ENCODE measurements around the gene FBLN1.

Gene FBLN1

DNA sequence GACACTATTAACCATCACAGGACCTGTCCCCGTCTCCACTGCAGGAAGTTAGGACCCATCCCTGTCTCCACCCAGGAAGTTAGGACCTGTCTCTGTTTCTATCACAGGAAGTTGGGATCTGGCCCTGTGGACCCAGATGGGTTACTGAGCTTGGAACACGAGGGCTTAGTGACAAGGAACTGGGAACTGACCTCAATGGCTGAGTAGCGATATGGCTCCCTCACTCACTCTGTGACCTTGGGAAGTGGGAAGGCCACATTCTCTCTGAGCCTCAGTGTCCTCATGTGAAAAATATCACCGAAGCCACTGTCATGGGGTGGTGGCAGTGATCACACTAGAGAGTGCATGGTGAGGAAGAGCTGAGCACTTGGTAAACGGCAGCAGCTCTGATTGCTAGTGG, 59.4 kb downstream of the FBLN1 start:
- Histone ChIP-seq H3K27me3 (ENCODE audit: insufficient read depth, low read length, poor library complexity, severe bottlenecking) (no peaks in the 10 kb centered on the region), H4K20me1 (ENCODE audit: insufficient read depth, low read length, poor library complexity, severe bottlenecking) (no peaks in the 10 kb centered on the region), H3K9me2 (replicated peaks; ENCODE audit: low read depth, low read length) (no peaks in the 10 kb centered on the region), H3F3A (ENCODE audit: low read depth) (no peaks in the 10 kb centered on the region), H2AFZ (ENCODE audit: low read length) (no peak overlapping the region), H3K4me1 (ENCODE audit: insufficient read depth, low read length, poor library complexity, severe bottlenecking) (no peaks in the 10 kb centered on the region), H3K36me3 (ENCODE audit: insufficient read depth, low read length) (no peaks in the 10 kb centered on the region), H3K4me3 (ENCODE audit: low read length, poor library complexity, severe bottlenecking) (no peak overlapping the region), H3K9ac (ENCODE audit: low read depth, low read length, poor library complexity, severe bottlenecking) (no peak overlapping the region), H3K79me2 (ENCODE audit: insufficient read depth, low read length) (no peaks in the 10 kb centered on the region), H3K9me3 (ENCODE audit: insufficient read depth, low read depth, low read length) (no peaks in the 10 kb centered on the region), H3K4me2 (ENCODE audit: low read depth, low read length, poor library complexity, severe bottlenecking) (no peak overlapping the region)
- TF ChIP-seq, protein P1, sequence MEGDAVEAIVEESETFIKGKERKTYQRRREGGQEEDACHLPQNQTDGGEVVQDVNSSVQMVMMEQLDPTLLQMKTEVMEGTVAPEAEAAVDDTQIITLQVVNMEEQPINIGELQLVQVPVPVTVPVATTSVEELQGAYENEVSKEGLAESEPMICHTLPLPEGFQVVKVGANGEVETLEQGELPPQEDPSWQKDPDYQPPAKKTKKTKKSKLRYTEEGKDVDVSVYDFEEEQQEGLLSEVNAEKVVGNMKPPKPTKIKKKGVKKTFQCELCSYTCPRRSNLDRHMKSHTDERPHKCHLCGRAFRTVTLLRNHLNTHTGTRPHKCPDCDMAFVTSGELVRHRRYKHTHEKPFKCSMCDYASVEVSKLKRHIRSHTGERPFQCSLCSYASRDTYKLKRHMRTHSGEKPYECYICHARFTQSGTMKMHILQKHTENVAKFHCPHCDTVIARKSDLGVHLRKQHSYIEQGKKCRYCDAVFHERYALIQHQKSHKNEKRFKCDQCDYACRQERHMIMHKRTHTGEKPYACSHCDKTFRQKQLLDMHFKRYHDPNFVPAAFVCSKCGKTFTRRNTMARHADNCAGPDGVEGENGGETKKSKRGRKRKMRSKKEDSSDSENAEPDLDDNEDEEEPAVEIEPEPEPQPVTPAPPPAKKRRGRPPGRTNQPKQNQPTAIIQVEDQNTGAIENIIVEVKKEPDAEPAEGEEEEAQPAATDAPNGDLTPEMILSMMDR (conservative IDR thresholded peaks at IDR 0.05; ENCODE audit: low read length) = no peak
- TF ChIP-seq EZH2phosphoT487 (IDR thresholded peaks at IDR 0.05; ENCODE audit: borderline replicate concordance) = no peak

DNA sequence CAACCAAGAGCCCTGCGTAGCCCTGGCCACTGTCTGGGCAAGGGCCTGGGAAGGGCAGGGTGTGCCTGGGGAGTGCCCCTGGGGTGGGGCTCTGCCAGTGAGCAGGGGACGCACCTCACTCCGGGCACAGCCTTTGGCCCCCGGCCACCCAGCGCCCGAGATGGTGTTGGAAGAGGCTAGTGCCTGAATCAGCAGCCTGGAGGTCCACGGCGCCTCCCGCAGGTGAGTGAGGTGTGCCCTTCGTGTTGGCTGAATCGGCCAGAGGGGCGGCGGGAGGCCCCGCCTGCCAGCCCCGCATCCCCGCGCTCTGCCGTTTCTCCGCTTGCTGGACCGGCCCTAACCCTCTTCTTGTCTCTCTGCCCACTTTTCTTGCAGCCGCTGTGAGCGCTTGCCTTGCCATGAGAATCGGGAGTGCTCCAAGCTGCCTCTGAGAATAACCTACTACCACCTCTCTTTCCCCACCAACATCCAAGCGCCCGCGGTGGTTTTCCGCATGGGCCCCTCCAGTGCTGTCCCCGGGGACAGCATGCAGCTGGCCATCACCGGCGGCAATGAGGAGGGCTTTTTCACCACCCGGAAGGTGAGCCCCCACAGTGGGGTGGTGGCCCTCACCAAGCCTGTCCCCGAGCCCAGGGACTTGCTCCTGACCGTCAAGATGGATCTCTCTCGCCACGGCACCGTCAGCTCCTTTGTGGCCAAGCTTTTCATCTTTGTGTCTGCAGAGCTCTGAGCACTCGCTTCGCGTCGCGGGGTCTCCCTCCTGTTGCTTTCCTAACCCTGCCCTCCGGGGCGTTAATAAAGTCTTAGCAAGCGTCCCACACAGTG, 60.1 kb downstream of the FBLN1 start:
- Histone ChIP-seq H3F3A (ENCODE audit: low read depth) (no peaks in the 10 kb centered on the region), H3K27me3 (ENCODE audit: insufficient read depth, low read length, poor library complexity, severe bottlenecking) (no peaks in the 10 kb centered on the region), H3K4me3 (ENCODE audit: low read length, poor library complexity, severe bottlenecking) (no peak overlapping the region), H2AFZ (ENCODE audit: low read length) (no peak overlapping the region), H3K36me3 (ENCODE audit: insufficient read depth, low read length) (no peaks in the 10 kb centered on the region), H4K20me1 (ENCODE audit: insufficient read depth, low read length, poor library complexity, severe bottlenecking) (no peaks in the 10 kb centered on the region), H3K9ac (ENCODE audit: low read depth, low read length, poor library complexity, severe bottlenecking) (no peak overlapping the region), H3K79me2 (ENCODE audit: insufficient read depth, low read length) (no peaks in the 10 kb centered on the region), H3K4me1 (ENCODE audit: insufficient read depth, low read length, poor library complexity, severe bottlenecking) (no peaks in the 10 kb centered on the region), H3K4me2 (ENCODE audit: low read depth, low read length, poor library complexity, severe bottlenecking) (no peak overlapping the region), H3K9me2 (replicated peaks; ENCODE audit: low read depth, low read length) (no peaks in the 10 kb centered on the region), H3K9me3 (ENCODE audit: insufficient read depth, low read depth, low read length) (no peaks in the 10 kb centered on the region)
- no peak for TF ChIP-seq EZH2phosphoT487 (IDR thresholded peaks at IDR 0.05; ENCODE audit: borderline replicate concordance)
- TF ChIP-seq, protein P1 (conservative IDR thresholded peaks at IDR 0.05; ENCODE audit: low read length) = no peak

DNA sequence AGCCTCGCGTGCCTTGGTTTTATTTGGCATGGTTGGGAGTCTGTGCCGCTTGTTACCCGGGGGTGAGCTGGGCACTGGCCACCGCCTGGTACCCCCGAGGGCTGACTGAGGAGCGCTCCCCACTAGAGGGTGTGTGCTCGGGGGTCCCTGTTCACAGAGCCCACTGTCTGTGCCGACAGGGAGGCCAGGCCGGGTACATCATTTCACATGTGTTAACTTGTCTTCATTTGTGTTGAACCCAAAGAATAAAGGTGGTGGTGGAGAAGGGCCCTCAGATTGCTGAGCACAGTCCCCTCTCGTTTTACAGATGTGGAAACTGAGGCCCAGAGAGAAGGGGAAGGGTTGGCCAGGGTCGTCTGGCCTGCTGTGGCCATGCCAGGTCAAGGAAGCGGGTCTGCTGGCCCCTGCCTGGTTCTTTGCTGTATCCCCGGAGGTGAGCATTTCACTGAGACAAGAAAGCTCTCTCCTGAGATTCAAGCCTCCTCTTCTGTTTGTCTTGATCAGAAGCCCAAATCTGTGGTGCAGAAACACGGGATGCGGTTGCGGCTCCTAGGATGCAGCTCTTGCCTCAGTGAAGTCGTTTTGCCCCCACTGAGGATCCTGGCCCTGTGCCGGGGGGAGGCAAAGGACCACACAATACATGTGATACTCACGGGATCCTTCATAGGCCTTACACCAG, 60.8 kb downstream of the FBLN1 start:
- H3F3A ChIP-seq (ENCODE audit: low read depth) = no peaks in the 10 kb centered on the region
- H3K27me3 ChIP-seq (ENCODE audit: insufficient read depth, low read length, poor library complexity, severe bottlenecking) = no peaks in the 10 kb centered on the region
- TF ChIP-seq EZH2phosphoT487 (IDR thresholded peaks at IDR 0.05; ENCODE audit: borderline replicate concordance) = no peak
- TF ChIP-seq, protein P1 (conservative IDR thresholded peaks at IDR 0.05; ENCODE audit: low read length) = no peak
- no peak overlapping the region for H3K4me2 ChIP-seq (ENCODE audit: low read depth, low read length, poor library complexity, severe bottlenecking)
- H3K4me3 ChIP-seq (ENCODE audit: low read length, poor library complexity, severe bottlenecking) = no peak overlapping the region
- no peak overlapping the region for H2AFZ ChIP-seq (ENCODE audit: low read length)
- no peaks in the 10 kb centered on the region for H3K79me2 ChIP-seq (ENCODE audit: insufficient read depth, low read length)
- no peaks in the 10 kb centered on the region for H3K9me2 ChIP-seq (replicated peaks; ENCODE audit: low read depth, low read length)
- H3K9me3 ChIP-seq (ENCODE audit: insufficient read depth, low read depth, low read length) = no peaks in the 10 kb centered on the region
- no peaks in the 10 kb centered on the region for H4K20me1 ChIP-seq (ENCODE audit: insufficient read depth, low read length, poor library complexity, severe bottlenecking)
- H3K36me3 ChIP-seq (ENCODE audit: insufficient read depth, low read length) = no peaks in the 10 kb centered on the region
- H3K4me1 ChIP-seq (ENCODE audit: insufficient read depth, low read length, poor library complexity, severe bottlenecking) = no peaks in the 10 kb centered on the region
- H3K9ac ChIP-seq (ENCODE audit: low read depth, low read length, poor library complexity, severe bottlenecking) = no peak overlapping the region
